HG02970 (cell line): Measurements from ENCODE around the gene TUBGCP3.

ENCODE experiments used
- ATAC-seq: cut with Tn5 transposase; IDR thresholded peaks from one replicate; pipeline ENCODE4 v1.9.1; 2021; ENCODE audit warnings: mild to moderate bottlenecking, moderate library complexity, moderate number of reproducible peaks; ENCODE audit not compliant: unreplicated experiment, low FRiP score

TUBGCP3 gene

DNA sequence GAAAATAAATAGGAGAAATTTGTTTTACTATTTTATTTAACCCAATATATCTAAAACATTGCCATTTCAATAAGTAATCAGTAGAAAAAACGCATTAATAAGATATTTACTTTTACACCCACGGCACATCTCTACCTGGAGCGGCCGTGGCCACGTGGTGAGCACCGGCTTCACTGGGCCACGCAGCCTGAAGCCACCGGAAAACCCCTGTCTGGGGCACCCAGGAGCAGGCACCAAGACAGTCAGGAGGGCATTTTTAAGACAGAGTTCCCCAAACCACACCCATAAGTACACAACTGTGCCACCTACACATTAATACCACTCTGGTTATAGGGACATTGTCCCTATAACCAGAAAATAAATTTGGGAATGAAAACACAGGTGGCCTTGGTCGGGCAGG, 130.9 kb downstream of the TUBGCP3 start:
- ATAC-seq, result no peak

DNA sequence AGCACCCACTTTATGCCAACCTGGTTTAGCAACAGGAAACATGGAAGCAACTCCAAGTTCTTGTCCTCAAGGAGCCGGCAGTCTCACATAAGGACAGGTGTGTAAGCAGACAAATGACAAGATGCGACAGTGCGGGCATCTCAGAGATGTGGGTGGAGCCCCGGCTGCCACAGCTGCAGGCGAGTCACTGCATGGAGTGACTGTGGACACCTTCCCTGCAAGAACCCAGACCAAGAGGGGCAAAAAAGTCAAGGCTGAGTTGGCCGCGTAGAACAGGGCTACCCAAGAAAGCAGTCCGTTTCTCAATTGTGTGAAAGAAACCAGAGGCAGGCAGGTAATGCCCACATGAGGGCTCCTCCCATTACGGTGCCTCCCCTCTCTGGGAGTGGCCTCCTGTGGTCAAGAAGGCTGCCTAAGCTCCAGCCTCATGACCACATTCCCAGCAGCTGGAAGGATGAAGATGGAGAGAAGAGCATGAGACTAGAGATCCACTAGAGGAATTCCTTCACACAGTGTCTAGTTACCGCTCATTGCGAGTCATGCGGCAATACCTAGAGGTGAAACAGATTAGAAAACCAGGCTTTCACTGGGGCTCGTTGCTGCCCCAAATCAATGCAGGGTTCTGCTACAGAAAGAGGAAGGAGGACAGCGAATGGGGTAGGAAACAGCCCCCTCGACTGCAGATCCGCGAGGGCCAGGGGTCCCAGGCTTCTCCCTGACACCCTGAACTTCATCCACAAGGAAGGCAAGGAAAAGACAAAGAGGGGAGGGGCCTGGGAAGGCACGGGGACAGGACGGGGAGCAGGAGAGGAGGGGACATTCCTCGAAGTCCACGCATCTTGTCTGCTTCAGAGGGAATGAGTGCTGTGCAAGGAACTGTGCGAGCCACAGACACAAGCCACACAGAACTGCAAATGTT, 131.6 kb downstream of the TUBGCP3 start:
- no peak for ATAC-seq

DNA sequence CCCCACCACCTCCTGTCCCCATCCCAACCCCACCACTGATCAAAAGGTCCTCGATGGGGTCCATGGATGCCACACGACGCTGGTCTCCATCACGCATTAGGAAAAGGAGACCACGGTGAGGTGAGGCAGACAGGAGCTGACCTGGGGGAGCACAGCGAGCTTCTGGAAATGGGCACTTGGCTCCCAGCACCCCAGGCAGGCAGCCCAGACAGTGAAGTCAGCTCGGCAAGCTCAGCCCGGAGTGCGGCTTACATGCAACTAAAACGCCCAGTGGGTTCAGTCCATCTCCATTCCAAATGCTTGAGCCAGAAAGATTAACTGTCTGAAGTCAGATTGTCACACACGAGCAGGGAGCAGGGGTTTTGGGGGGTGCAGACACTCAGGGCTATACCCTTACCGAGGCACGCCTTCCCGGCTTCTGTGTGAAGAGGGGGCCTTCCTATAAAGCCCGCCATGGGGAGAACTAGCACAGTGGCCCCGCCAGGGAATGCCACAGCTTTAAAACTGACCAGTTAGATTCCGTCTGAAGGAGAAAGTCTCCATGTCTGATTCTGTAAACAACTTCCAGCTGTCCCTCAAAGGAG, 132.4 kb downstream of the TUBGCP3 start:
- ATAC-seq, result no peak

DNA sequence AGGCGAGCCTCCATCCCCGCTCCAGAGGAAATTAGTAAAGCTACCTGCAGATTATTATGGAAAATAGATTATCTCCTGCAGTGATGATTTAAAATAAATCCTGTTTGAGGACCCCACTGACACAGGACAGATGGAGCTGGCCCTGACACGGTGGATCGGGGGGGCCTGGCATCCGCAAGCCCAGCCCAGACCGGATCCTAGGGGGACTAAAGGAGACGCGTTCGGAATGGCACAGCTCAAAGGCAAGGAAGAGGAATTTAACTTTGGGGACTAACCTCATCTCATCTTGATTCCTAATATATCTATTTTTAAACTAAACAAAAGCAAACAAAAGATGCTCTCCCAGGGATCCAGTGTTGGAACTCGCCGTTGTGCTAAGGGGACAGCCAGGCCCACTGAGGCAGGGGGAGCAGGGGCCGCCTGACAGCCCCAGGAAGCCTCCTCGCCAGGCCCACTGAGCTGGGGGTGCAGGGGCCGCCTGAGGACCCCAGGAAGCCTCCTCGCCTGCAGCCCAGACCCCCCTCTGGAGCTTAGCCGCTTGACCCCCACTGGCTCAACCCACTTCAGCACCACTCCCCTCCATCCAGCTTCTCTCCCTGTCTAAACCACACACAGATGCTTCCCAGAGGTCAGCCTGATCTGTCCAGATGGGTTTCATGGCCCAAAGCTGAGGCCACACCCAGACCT, 133.2 kb downstream of the TUBGCP3 start:
- ATAC-seq, result no peak

DNA sequence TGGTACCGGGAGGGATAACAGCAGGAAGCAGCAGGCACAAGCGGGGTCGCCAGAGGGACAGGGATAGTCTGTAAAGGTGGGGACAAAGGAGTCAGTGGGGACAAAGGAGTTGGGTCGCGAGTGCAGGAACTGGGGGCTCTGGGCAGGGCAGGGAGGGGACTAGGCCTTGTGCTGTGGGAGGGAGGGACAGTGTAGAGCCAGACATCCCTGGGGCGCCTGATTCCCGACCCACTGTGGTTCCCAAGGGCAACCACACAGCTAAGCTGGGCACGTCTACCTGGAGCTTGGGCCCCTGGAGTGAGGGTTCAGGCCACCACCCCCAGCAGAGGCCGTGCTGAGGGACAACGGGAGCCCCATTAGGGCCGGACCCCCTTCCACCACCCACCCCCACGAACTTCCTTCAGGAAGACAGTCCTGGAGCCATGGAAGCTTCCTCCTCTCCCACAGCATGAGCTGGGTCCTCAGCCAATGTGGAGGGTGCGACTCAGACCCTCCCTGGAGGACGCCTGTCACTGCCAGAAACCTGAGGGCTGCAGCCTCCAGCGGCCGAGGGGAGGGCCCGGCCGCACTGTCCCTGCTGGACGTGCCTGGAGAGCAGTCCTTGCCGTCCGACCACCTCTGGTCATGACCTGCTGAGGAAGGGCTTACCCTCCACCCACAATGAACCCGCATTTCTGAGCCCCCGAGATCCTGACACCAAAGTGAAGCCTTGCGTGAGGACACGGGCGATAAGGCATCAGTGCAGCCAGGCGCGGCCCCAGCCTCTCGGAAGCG, 133.9 kb downstream of the TUBGCP3 start:
- no peak for ATAC-seq

GRCh38 chr13:112453207-112453829, 134.6 kb downstream of the TUBGCP3 start:
- no peak for ATAC-seq

GRCh38 chr13:112452380-112453206, 135.4 kb downstream of the TUBGCP3 start:
- no peak for ATAC-seq

DNA sequence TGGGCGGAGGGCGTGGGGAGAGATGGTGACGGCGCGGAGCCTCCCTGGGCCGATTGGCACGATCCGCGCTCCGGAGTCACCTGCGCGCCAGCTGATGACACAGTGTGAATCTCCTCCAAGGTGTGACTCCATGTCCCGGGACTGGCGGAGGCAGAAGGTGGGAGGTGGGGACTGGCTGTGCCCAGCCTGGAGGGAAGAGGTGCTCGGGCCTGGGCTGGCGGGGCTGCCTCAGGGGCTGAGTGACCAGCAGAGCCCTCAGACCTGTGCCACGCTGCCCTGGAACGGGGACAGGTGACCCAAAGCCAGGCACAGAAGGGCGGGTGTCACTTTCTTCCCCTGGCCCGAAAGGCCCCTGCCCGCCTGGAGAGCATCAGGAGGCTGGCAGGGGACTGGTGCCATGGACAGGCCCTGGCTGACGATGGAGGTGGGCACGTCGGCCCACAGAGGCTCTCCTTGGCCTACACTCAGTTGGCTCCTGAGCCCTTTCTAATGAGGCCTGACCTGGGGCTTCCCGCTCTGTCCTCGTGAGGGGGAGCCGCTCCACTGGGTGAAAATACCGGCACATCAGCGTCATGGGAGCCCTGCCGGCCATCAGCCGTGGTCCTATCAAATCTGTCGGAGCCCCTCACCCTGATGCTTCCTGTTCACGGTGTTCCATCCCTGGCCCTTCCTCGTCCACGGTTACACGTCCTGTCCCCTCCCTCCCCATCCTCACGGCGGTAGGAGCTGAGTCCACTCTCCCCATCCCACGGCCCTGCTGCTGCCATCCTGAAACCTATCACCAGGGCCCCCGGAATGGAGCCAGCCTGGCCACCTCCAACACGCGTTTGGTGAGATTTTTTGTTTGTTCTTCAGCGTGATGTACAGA, 136.2 kb downstream of the TUBGCP3 start:
- no peak for ATAC-seq

GRCh38 chr13:112450904-112451240, 137.1 kb downstream of the TUBGCP3 start:
- ATAC-seq, result no peak

DNA sequence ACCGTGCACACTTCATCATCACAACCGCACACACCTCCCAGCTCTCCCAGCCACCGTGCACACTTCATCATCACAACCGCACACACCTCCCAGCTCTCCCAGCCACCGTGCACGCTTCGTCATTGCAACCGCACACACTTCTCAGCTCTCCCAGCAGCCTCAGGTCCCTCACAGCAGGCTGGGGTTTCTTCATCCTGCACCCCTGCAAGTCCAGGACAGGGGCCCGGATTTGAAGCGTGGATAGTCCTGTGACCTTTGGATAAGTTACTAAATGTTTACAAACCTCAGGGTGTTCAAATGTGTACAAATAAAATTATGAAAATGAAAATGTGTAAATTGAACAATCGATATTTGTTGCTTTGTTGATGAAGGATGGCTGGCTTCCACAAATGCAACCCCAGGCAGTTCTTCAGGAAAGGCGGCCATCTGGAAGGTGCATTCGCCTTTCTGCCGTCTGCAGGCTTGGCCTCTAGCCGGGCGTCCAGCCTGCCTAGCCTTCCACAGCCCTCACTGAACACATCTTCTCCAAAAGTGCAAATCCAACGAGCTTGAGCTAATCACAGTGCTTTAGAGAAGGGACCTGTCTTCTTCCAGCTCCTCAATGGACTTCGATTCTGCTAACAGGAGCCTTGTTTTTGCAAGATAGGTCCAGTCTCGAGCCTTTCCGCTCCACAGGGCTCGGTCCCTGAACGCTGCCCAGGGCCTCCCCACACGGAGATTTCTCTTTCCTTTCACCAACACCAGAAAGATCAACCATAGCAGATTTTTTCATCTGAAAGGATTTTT, 137.6 kb downstream of the TUBGCP3 start:
- ATAC-seq, result no peak

- ATAC-seq, result no peak
Observed at GRCh38 chr13:112449545-112449930, 138.4 kb downstream of the TUBGCP3 start.

- no peak for ATAC-seq
Observed at GRCh38 chr13:112448621-112449544, 139.1 kb downstream of the TUBGCP3 start.

- no peak for ATAC-seq
Observed at GRCh38 chr13:112447761-112448603, 140.0 kb downstream of the TUBGCP3 start.

- ATAC-seq, result no peak
Observed at GRCh38 chr13:112447306-112447705, 140.6 kb downstream of the TUBGCP3 start.

- no peak for ATAC-seq
Observed at GRCh38 chr13:112446867-112447266, 141.1 kb downstream of the TUBGCP3 start.

GRCh38 chr13:112446347-112446861, 141.5 kb downstream of the TUBGCP3 start:
- ATAC-seq, result no peak
